ENCODE results near the gene ZNF346. TPM values are rescaled to one million over a fixed set of nuclear protein-coding genes. Genes with fewer than 3 reads are reported as not detected.

Gene ZNF346
- total and polyA plus RNA-seq, 2 of the 13 experiments (the other 11 are each of a cell fraction or from before 2014, with no cell fraction given): 8.6 to 19.4 TPM

- TF ChIP-seq HINFP (CRISPR knock-in tag; IDR thresholded peaks at IDR 0.05; ENCODE audit: low read depth) (peak; percentile 66; the same call in 1 of the 2 replicates), JUNB (CRISPR knock-in tag; IDR thresholded peaks at IDR 0.05; ENCODE audit: borderline replicate concordance) (0 out of 2 replicates have a peak, but pooled peaks have one; percentile 13), ZBTB8A (CRISPR knock-in tag; IDR thresholded peaks at IDR 0.05; ENCODE audit: borderline replicate concordance, low read depth) (no peak), NFRKB (IDR thresholded peaks at IDR 0.05) (no peak), ZNF256 (CRISPR knock-in tag; conservative IDR thresholded peaks at IDR 0.05) (no peak), ZNF552 (CRISPR knock-in tag; IDR thresholded peaks at IDR 0.05; ENCODE audit: borderline replicate concordance) (no peak), ZFP62 (CRISPR knock-in tag; IDR thresholded peaks at IDR 0.05) (no peak), E2F5 (CRISPR knock-in tag; conservative IDR thresholded peaks at IDR 0.05) (no peak), ZNF761 (CRISPR knock-in tag; conservative IDR thresholded peaks at IDR 0.05) (no peak; the same call in 1 of the 2 replicates), CTCF (CRISPR knock-in tag; IDR thresholded peaks at IDR 0.05) (peak; percentile 61), TSC22D2 (CRISPR knock-in tag; IDR thresholded peaks at IDR 0.05; ENCODE audit: borderline replicate concordance) (no peak), ZNF770 (CRISPR knock-in tag; IDR thresholded peaks at IDR 0.05) (peak; percentile 87), KMT2B (CRISPR knock-in tag; IDR thresholded peaks at IDR 0.05) (no peak), MXD4 (CRISPR knock-in tag; IDR thresholded peaks at IDR 0.05) (0 out of 2 replicates have a peak, but pooled peaks have one; percentile 56), KLF12 (CRISPR knock-in tag; IDR thresholded peaks at IDR 0.05; ENCODE audit: borderline replicate concordance) (no peak), MTA1 (CRISPR knock-in tag; IDR thresholded peaks at IDR 0.05; ENCODE audit: borderline replicate concordance) (peak; percentile 80; the same call in 1 of the 2 replicates), ZNF839 (CRISPR knock-in tag; IDR thresholded peaks at IDR 0.05; ENCODE audit: borderline replicate concordance) (no peak), ZNF784 (CRISPR knock-in tag; IDR thresholded peaks at IDR 0.05; ENCODE audit: borderline replicate concordance) (no peak), ZNF354B (CRISPR knock-in tag; IDR thresholded peaks at IDR 0.05) (no peak), ZSCAN20 (CRISPR knock-in tag; IDR thresholded peaks at IDR 0.05; ENCODE audit: borderline replicate concordance) (no peak), NCOA1 (CRISPR knock-in tag; IDR thresholded peaks at IDR 0.05) (no peak)
These were observed 72.0 kb downstream of the ZNF346 start (continued) for GRCh38 chr5:177094224-177095087.
